Measurements from ENCODE around the gene KCNAB3. TPM values are rescaled to one million over a fixed set of nuclear protein-coding genes. Genes with fewer than 3 reads are reported as not detected.

The KCNAB3 gene
- total and polyA plus RNA-seq, 9 of the 15 experiments (the other 6 are each of a cell fraction or from before 2014, with no cell fraction given): 0.03 to 2.5 (median 1.1) TPM

DNA sequence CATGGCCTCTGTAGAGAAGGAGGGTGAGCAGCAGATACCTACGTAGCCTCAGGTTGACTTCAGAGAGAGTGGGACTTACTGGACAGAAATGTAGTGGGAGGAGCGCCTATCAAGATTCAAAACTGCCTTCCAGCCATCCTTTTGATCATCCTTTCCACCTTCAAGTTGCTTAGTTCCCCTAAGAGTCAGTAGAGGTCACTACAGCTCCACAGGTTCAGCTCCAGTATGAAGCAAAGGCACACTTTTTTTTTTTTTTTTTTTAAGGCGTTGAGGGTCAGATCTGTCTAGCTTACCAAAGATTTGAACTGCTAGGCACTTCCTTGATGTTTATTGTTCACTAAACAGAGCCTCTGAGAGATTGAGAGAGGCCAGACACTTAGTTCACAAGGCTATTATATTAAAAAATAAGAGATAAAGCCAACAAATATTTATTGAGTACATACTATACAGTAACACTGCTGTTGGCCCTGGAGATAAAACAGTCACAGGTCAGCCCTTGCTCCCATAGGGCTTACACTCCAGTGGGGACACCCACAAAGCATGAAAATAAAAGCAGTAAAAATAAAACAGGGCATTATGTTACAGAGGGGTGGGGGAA, 16.6 kb downstream of the KCNAB3 start (continued):
- no peak for TF ChIP-seq HBP1 (CRISPR knock-in tag; IDR thresholded peaks at IDR 0.05)
- no peak for TF ChIP-seq CHD4 (IDR thresholded peaks at IDR 0.05; ENCODE audit: insufficient read depth, insufficient replicate concordance, low read depth, low read length, poor library complexity, severe bottlenecking)
- TF ChIP-seq SREBF2 (CRISPR knock-in tag; IDR thresholded peaks at IDR 0.05): no peak
- TF ChIP-seq FOXP4 (CRISPR knock-in tag; IDR thresholded peaks at IDR 0.05; ENCODE audit: borderline replicate concordance): no peak
- TF ChIP-seq NFYB (IDR thresholded peaks at IDR 0.05; ENCODE audit: extremely low read depth, insufficient read length): no peak
- TF ChIP-seq ESRRA (IDR thresholded peaks at IDR 0.05; ENCODE audit: borderline replicate concordance, low read depth): no peak
- TF ChIP-seq, protein P1, sequence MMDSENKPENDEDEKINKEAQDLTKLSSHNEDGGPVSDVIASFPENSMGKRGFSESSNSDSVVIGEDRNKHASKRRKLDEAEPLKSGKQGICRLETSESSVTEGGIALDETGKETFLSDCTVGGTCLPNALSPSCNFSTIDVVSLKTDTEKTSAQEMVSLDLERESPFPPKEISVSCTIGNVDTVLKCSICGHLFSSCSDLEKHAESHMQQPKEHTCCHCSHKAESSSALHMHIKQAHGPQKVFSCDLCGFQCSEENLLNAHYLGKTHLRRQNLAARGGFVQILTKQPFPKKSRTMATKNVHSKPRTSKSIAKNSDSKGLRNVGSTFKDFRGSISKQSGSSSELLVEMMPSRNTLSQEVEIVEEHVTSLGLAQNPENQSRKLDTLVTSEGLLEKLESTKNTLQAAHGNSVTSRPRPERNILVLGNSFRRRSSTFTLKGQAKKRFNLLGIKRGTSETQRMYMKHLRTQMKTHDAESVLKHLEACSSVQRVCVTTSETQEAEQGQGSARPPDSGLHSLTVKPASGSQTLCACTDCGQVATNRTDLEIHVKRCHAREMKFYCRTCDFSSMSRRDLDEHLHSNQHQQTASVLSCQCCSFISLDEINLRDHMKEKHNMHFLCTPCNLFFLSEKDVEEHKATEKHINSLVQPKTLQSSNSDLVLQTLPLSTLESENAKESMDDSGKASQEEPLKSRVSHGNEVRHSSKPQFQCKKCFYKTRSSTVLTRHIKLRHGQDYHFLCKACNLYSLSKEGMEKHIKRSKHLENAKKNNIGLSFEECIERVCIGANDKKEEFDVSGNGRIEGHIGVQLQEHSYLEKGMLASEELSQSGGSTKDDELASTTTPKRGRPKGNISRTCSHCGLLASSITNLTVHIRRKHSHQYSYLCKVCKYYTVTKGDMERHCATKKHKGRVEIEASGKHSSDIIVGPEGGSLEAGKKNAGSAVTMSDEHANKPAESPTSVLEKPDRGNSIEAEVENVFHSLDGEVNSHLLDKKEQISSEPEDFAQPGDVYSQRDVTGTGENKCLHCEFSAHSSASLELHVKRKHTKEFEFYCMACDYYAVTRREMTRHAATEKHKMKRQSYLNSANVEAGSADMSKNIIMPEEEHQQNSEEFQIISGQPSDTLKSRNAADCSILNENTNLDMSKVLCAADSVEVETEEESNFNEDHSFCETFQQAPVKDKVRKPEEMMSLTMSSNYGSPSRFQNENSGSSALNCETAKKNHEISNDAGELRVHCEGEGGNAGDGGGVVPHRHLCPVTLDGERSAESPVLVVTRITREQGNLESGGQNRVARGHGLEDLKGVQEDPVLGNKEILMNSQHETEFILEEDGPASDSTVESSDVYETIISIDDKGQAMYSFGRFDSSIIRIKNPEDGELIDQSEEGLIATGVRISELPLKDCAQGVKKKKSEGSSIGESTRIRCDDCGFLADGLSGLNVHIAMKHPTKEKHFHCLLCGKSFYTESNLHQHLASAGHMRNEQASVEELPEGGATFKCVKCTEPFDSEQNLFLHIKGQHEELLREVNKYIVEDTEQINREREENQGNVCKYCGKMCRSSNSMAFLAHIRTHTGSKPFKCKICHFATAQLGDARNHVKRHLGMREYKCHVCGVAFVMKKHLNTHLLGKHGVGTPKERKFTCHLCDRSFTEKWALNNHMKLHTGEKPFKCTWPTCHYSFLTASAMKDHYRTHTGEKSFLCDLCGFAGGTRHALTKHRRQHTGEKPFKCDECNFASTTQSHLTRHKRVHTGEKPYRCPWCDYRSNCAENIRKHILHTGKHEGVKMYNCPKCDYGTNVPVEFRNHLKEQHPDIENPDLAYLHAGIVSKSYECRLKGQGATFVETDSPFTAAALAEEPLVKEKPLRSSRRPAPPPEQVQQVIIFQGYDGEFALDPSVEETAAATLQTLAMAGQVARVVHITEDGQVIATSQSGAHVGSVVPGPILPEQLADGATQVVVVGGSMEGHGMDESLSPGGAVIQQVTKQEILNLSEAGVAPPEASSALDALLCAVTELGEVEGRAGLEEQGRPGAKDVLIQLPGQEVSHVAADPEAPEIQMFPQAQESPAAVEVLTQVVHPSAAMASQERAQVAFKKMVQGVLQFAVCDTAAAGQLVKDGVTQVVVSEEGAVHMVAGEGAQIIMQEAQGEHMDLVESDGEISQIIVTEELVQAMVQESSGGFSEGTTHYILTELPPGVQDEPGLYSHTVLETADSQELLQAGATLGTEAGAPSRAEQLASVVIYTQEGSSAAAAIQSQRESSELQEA (IDR thresholded peaks at IDR 0.05; ENCODE audit: low read depth): no peak
- TF ChIP-seq PYGO2 (tag; IDR thresholded peaks at IDR 0.05): no peak
- TF ChIP-seq CCNT2 (IDR thresholded peaks at IDR 0.05; ENCODE audit: borderline replicate concordance, extremely low read depth, insufficient read length, low read depth, low read length): no peak
- peak; percentile 64 for TF ChIP-seq SMC3 (conservative IDR thresholded peaks at IDR 0.05; ENCODE audit: insufficient read depth, low read depth, low read length)
- no peak for TF ChIP-seq BRCA1 (IDR thresholded peaks at IDR 0.05)
- no peak for TF ChIP-seq BRCA1 (CRISPR knock-in tag; IDR thresholded peaks at IDR 0.05)
- TF ChIP-seq TCFL5 (CRISPR knock-in tag; conservative IDR thresholded peaks at IDR 0.05): no peak
- no peak for TF ChIP-seq L3MBTL2 (IDR thresholded peaks at IDR 0.05)
- TF ChIP-seq CTBP1 (IDR thresholded peaks at IDR 0.05; ENCODE audit: borderline replicate concordance): peak; percentile 67
- TF ChIP-seq OTX1 (CRISPR knock-in tag; IDR thresholded peaks at IDR 0.05): no peak
- TF ChIP-seq ZNF764 (CRISPR knock-in tag; IDR thresholded peaks at IDR 0.05; ENCODE audit: low read depth): no peak

Measured in K562 (cell line).